ENCODE measurements around the gene MAP2K7. TPM values are rescaled to one million over a fixed set of nuclear protein-coding genes. Genes with fewer than 3 reads are reported as not detected.
"Not testable (repeated sequence)": the region's sequence is repeated elsewhere in the genome, so short reads cannot be mapped to it uniquely, and the experiment has no call there.

The MAP2K7 gene
- total RNA-seq, 3 donors from 2014 or later, result 13.3 to 17.1 (median 13.8) TPM

DNA sequence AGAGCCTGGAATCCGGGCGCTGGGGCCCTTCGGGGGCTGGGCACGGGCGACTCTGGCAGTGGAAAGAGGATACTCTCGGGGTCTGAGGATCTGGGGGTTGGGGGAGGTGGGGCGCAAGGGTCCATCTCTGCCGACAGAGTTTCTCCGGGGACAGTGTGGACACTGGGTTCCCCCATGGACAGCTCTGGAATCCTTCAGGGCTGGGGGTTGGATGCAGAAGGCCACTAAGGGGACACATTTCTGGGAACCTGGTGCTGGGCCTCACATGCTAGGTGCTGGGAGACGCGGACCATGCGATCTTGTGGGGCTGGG, 13.2 kb downstream of the MAP2K7 start:
- Histone ChIP-seq H3K9me3 (no peaks in the 10 kb centered on the region), H3K36me3 (peaks cover 10% of the 10 kb centered on the region), H3K27ac (peak overlapping the region in 1 of 2 donors; percentile 9), H3K4me1 (peaks cover 14 to 29% of the 10 kb centered on the region in 2 donors), H3K27me3 (peaks cover 10 to 40% of the 10 kb centered on the region in 2 donors), H3K4me3 (peak overlapping the region in 2 of 3 donors; percentile 39 to 66)
- no peak for DNase-seq (ENCODE audit: low spot score in 2 of 2)
- TF ChIP-seq POLR2A (IDR thresholded peaks at IDR 0.05) (no peak), POLR2AphosphoS5 (IDR thresholded peaks at IDR 0.05) (no peak), CTCF (IDR thresholded peaks at IDR 0.05) (no peak)
- intact Hi-C loops (cut with DNase I; ENCODE audit: low total_unique reads), result no loop called here

GRCh38 chr19:7917267-7918061, 13.8 kb downstream of the MAP2K7 start:
- peak in 1 of 3 donors; percentile 23 for TF ChIP-seq CTCF (IDR thresholded peaks at IDR 0.05)
- TF ChIP-seq POLR2A (IDR thresholded peaks at IDR 0.05), result no peak
- TF ChIP-seq POLR2AphosphoS5 (IDR thresholded peaks at IDR 0.05), result peak in 1 of 3 donors; percentile 22
- peak overlapping the region in 1 of 2 donors; percentile 9 for H3K27ac ChIP-seq
- peak overlapping the region; percentile 16 to 66 (median 39) for H3K4me3 ChIP-seq
- peaks cover 4% of the 10 kb centered on the region for H3K36me3 ChIP-seq
- H3K4me1 ChIP-seq, result peaks cover 14 to 32% of the 10 kb centered on the region in 2 donors
- DNase-seq (ENCODE audit: low spot score in 2 of 2), result no peak
- no peaks in the 10 kb centered on the region for H3K9me3 ChIP-seq
- H3K27me3 ChIP-seq, result peaks cover 10 to 40% of the 10 kb centered on the region in 2 donors
- intact Hi-C loops (cut with DNase I; ENCODE audit: low total_unique reads), result no loop called here

DNA sequence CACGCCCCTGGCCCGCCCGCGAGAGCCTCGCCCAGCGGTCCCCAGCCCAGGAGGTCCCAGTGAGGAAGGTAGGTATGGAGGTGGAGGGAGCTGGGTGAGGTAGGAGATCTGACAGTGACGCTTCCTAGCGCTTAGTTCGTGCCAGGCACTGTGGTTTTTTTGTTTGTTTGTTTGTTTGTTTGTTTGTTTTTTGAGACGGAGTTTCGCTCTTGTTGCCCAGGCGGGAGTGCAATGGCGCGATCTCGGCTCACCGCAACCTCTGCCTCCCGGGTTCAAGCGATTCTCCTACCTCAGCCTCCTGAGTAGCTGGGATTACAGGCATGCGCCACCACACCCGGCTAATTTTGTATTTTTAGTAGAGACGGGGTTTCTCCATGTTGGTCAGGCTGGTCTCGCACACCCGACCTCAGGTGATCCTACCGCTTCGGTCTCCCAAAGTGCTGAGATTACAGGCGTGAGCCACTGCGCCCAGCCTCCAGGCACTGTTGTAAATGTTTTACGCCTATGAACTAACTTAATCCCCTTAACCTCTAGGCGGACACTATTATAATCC, 14.5 kb downstream of the MAP2K7 start:
- Histone ChIP-seq H3K27me3 (peaks cover 10 to 40% of the 10 kb centered on the region in 2 donors), H3K27ac (peak overlapping the region in 1 of 2 donors; percentile 9), H3K4me1 (peaks cover 14 to 32% of the 10 kb centered on the region in 2 donors), H3K4me3 (peak overlapping the region in 2 of 3 donors; percentile 39 to 66)
- TF ChIP-seq CTCF (IDR thresholded peaks at IDR 0.05), result peak in 1 of 3 donors; percentile 1
- DNase-seq (ENCODE audit: low spot score in 2 of 2); intact Hi-C loops (cut with DNase I; ENCODE audit: low total_unique reads); H3K9me3 ChIP-seq; H3K36me3 ChIP-seq: not testable (repeated sequence)

DNA sequence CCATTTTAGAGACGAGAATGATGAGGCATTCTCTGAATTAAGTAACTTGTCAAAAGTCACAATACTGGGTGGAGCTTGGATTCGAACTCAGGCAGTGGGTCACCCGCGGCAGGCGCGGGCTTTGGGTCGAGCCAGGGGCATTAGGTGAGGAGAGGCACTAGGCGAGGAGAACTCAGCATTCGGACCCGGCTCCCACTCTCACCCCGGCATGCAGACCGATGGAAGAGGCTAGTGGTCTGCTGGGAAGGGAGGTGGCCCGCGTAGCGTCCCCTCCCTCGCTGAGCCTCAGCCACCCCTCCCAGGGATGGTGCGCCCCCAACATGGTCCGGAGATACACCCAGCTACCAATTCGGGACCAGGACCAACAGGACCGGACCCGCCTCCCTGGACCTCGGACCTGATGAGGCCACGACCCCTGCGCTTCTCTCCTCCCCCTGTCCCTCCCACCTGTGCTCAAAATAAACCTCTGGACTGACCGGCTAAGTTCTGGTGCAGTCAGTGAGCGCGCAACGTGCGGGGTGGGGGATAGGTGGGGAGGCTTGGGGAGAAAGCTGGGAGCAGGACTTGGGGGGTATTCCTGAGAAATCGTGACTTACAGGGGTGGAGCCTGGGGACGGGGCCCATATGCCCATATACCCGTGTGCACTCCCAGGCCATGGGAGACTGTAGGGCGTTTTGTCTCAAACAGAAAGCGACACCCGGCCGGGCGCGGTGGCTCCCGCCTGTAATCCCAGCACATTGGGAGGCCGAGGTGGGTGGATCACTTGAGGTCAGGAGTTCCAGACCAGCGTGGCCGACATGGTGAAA, 15.1 kb downstream of the MAP2K7 start:
- intact Hi-C loops (cut with DNase I; ENCODE audit: low total_unique reads), result no loop called here
- H3K4me1 ChIP-seq, result peaks cover 14 to 32% of the 10 kb centered on the region in 2 donors
- H3K27me3 ChIP-seq, result peaks cover 10 to 40% of the 10 kb centered on the region in 2 donors
- H3K9me3 ChIP-seq, result no peaks in the 10 kb centered on the region
- TF ChIP-seq POLR2AphosphoS5 (IDR thresholded peaks at IDR 0.05) (no peak), CTCF (IDR thresholded peaks at IDR 0.05) (no peak), POLR2A (IDR thresholded peaks at IDR 0.05) (no peak)
- H3K36me3 ChIP-seq, result no peaks in the 10 kb centered on the region
- DNase-seq (ENCODE audit: low spot score in 2 of 2), result no peak
- no peak overlapping the region for H3K4me3 ChIP-seq
- H3K27ac ChIP-seq, result no peak overlapping the region
